Dermis lymphatic vessel endothelial cell (primary cell): Measurements from ENCODE around the gene MTRF1L. TPM values are rescaled to one million over a fixed set of nuclear protein-coding genes. Genes with fewer than 3 reads are reported as not detected.

Experiments used
- total RNA-seq: library from RNA; depleted of rRNA; stranded (reverse); fragments of >200 nt; gene quantifications from 2 replicates; pipeline ENCODE4 v1.2.1, GENCODE V29; 2014

MTRF1L gene
- total RNA-seq = 13.5 and 18.8 TPM in 2 replicates

GRCh38 chr6:153002613-153003365, at the start of gene MTRF1L:
Gene MTRF1L, minus strand, starts transcription at chr6:153002709. Its CDS starts 24 bp downstream, at chr6:153002685.

GRCh38 chr6:152982904-152983636, 19.4 kb downstream of the MTRF1L start, which contains the start of gene FBXO5:
Gene FBXO5, minus strand, starts transcription at chr6:152983041. Its CDS starts 82 bp downstream, at chr6:152982959.

Other genes with a start within 250 kb of the MTRF1L start
- gene FBXO5, start 19.7 kb downstream of the MTRF1L start, total RNA-seq = 4.4 and 5.6 TPM in 2 replicates
- 2.8 and 5.5 TPM in 2 replicates for gene RGS17, start 128.6 kb upstream of the MTRF1L start, total RNA-seq